ENCODE measurements around the gene SUPT4H1.

Gene SUPT4H1

GRCh38 chr17:58302171-58302918, 49.7 kb downstream of the SUPT4H1 start:
- Histone ChIP-seq H3K9me3 (ENCODE audit: control extremely low read depth in 1 of 5, control insufficient read depth in 4 of 5, insufficient read depth in 2 of 5, low read depth in 1 of 5, low read length in 4 of 5) (peaks cover 0 to 3% (median 0%) of the 10 kb centered on the region in 5 experiments), H3K4me3 (ENCODE audit: control insufficient read depth in 1 of 7, extremely low read depth in 1 of 7, insufficient read depth in 4 of 7, low read depth in 2 of 7, low read length in 6 of 7) (no peak overlapping the region), H3K4me1 (ENCODE audit: control extremely low read depth in 1 of 4, control insufficient read depth in 4 of 4, insufficient read depth in 4 of 4, low read length in 3 of 4) (peaks cover 0 to 40% (median 4%) of the 10 kb centered on the region in 4 experiments), H3K27me3 (replicated peaks in 2 of 5; ENCODE audit: control insufficient read depth in 4 of 5, insufficient read depth in 5 of 5, low read length in 4 of 5) (no peaks in the 10 kb centered on the region), H3K36me3 (ENCODE audit: control insufficient read depth in 4 of 4, insufficient read depth in 4 of 4, low read length in 3 of 4) (peaks cover 0 to 40% (median 0%) of the 10 kb centered on the region in 4 experiments), H3K27ac (ENCODE audit: insufficient read depth in 1 of 2, low read depth in 1 of 2, low read length in 2 of 2, poor library complexity in 1 of 2, severe bottlenecking in 2 of 2) (no peak overlapping the region)
- ChIA-PET CTCF (interaction anchor here (0.7 to 7.0 kb wide), 8 partner anchors 10 to 36 kb away, joined by 3 to 55 read pairs (median 4); partner anchors contain the start of gene MPO), POLR2A (no interaction called here)
- WGBS (ENCODE audit: insufficient coverage), result 100% methylated on average over 3 of the region's 9 CpGs
- no peak for DNase-seq

- H3K27ac ChIP-seq (ENCODE audit: insufficient read depth in 1 of 2, low read depth in 1 of 2, low read length in 2 of 2, poor library complexity in 1 of 2, severe bottlenecking in 2 of 2), result no peak overlapping the region
- ChIA-PET POLR2A (no interaction called here), CTCF (interaction anchor here (0.9 to 7.0 kb wide), 6 partner anchors 12 to 36 kb away, joined by 3 to 55 read pairs (median 3); no protein-coding TSS in a partner anchor)
- no peak overlapping the region for H3K4me3 ChIP-seq (ENCODE audit: control insufficient read depth in 1 of 7, extremely low read depth in 1 of 7, insufficient read depth in 4 of 7, low read depth in 2 of 7, low read length in 6 of 7)
- WGBS (ENCODE audit: insufficient coverage), result 95% methylated on average over 9 of the region's 16 CpGs
- peaks cover 0 to 3% (median 0%) of the 10 kb centered on the region in 5 experiments for H3K9me3 ChIP-seq (ENCODE audit: control extremely low read depth in 1 of 5, control insufficient read depth in 4 of 5, insufficient read depth in 2 of 5, low read depth in 1 of 5, low read length in 4 of 5)
- DNase-seq, result no peak
- H3K36me3 ChIP-seq (ENCODE audit: control insufficient read depth in 4 of 4, insufficient read depth in 4 of 4, low read length in 3 of 4), result peaks cover 0 to 33% (median 0%) of the 10 kb centered on the region in 4 experiments
- H3K27me3 ChIP-seq (replicated peaks in 2 of 5; ENCODE audit: control insufficient read depth in 4 of 5, insufficient read depth in 5 of 5, low read length in 4 of 5), result no peaks in the 10 kb centered on the region
- H3K4me1 ChIP-seq (ENCODE audit: control extremely low read depth in 1 of 4, control insufficient read depth in 4 of 4, insufficient read depth in 4 of 4, low read length in 3 of 4), result peaks cover 0 to 40% (median 4%) of the 10 kb centered on the region in 4 experiments
Observed at GRCh38 chr17:58301504-58302150, 50.4 kb downstream of the SUPT4H1 start.

GRCh38 chr17:58300336-58300735, 51.7 kb downstream of the SUPT4H1 start:
- ChIA-PET CTCF (interaction anchor here (1.2 to 7.0 kb wide), 2 partner anchors 11 to 16 kb away, joined by 3 to 55 read pairs; no protein-coding TSS in a partner anchor), POLR2A (no interaction called here)
- Histone ChIP-seq H3K27me3 (replicated peaks in 2 of 5; ENCODE audit: control insufficient read depth in 4 of 5, insufficient read depth in 5 of 5, low read length in 4 of 5) (no peaks in the 10 kb centered on the region), H3K9me3 (ENCODE audit: control extremely low read depth in 1 of 5, control insufficient read depth in 4 of 5, insufficient read depth in 2 of 5, low read depth in 1 of 5, low read length in 4 of 5) (peaks cover 0 to 3% (median 0%) of the 10 kb centered on the region in 5 experiments), H3K27ac (ENCODE audit: insufficient read depth in 1 of 2, low read depth in 1 of 2, low read length in 2 of 2, poor library complexity in 1 of 2, severe bottlenecking in 2 of 2) (no peak overlapping the region), H3K4me1 (ENCODE audit: control extremely low read depth in 1 of 4, control insufficient read depth in 4 of 4, insufficient read depth in 4 of 4, low read length in 3 of 4) (peaks cover 0 to 40% (median 4%) of the 10 kb centered on the region in 4 experiments), H3K36me3 (ENCODE audit: control insufficient read depth in 4 of 4, insufficient read depth in 4 of 4, low read length in 3 of 4) (peaks cover 0 to 25% (median 0%) of the 10 kb centered on the region in 4 experiments), H3K4me3 (ENCODE audit: control insufficient read depth in 1 of 7, extremely low read depth in 1 of 7, insufficient read depth in 4 of 7, low read depth in 2 of 7, low read length in 6 of 7) (no peak overlapping the region)
- WGBS (ENCODE audit: insufficient coverage), result 97% methylated on average over 6 of the region's 6 CpGs
- no peak for DNase-seq
